ENCODE results near the gene NFASC.

DNA sequence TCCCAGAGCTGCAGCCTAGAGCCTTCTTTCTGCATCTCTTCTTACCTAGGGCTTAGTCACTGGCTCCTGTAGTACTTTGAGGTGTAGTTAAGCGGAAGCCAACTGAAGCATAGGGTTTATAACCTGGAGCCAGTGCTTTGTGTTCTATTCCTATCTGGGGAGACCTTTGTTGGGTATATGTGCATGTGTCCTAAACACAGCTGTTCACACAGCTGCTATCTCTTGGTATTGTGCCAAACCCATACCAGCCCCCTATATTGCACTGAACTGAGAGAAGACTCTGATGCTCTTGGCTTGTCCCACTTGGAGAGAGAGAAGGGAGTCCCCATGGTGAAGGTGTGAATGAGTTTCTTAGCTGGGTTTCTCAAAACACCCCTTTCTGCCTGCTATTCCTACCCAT lies 17.2 kb upstream of the NFASC start:
- TF ChIP-seq EZH2phosphoT487 (IDR thresholded peaks at IDR 0.05; ENCODE audit: insufficient read depth, low read depth) (no peak), EZH2 (IDR thresholded peaks at IDR 0.05; ENCODE audit: insufficient read depth, poor library complexity, severe bottlenecking) (no peak)

All from GM23248 (cell line).